HCEC 1CT (cell line): Measurements from ENCODE around the gene PLAAT2.
A peak's percentile ranks its signal among the peaks of the same experiment; 100 is the strongest.

Experiments used
- DNase-seq: peaks from one replicate; pipeline ENCODE4 v3.0.0-alpha.2; 2017

Gene PLAAT2

DNA sequence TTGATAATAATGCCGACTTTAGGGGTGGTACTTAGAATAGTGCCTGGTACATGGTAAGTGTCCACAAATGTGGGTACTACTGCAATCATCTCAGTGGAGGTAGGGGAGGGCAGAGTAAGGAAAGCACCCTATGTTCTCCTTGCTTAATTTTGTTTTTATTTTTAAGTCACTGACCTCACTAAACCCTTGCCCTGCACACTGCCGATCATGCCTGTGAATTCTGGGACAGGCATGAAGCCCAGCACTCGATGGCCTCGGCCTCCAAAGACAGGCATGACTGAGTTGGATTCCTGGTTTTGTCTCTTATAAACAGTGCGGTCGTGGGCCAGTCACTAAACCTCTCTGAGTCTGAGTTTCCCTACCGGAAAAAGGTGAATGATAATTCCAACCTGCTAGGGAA, 50.4 kb downstream of the PLAAT2 start:
- no peak for DNase-seq

DNA sequence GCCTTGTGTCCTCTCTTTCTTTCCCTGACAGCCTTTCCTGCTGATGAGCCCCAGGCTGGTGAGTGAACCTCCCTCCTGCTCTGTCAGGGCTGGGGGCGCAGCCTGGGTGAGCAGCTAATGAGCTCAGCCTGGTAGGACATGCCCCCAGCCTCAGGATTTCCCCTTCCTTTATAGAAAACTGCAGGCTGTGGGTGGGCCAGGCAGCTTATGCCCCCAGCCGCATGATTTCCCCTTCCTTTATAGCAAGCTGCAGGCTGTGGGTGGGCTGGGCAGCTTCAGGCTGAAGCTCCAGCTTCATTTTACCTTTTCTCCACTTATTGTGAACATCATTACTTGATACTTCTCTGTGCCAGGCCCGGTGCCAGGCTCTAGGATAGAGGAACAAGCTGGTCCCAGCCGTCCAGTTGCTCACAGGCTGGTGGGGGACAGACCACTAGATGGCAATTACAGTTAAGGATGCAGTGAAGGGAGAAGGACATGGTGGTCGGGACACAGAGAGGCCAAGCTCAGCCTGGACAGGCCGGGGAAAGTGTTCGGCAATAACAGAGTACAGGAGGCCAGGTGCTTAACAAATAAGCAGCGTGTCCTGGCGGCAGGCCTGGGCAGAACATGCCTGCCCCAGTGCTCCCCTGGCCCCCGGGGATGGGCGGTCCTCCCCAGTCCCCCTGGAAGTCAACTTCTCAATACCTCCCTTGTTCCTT, 52.0 kb downstream of the PLAAT2 start:
- no peak for DNase-seq

GRCh38 chr11:63510360-63511047, 52.7 kb downstream of the PLAAT2 start:
- DNase-seq = peak; percentile 28

- no peak for DNase-seq
Measured at GRCh38 chr11:63508745-63509144, 54.4 kb downstream of the PLAAT2 start.

- DNase-seq = no peak
Measured at GRCh38 chr11:63508009-63508408, 55.2 kb downstream of the PLAAT2 start.

DNA sequence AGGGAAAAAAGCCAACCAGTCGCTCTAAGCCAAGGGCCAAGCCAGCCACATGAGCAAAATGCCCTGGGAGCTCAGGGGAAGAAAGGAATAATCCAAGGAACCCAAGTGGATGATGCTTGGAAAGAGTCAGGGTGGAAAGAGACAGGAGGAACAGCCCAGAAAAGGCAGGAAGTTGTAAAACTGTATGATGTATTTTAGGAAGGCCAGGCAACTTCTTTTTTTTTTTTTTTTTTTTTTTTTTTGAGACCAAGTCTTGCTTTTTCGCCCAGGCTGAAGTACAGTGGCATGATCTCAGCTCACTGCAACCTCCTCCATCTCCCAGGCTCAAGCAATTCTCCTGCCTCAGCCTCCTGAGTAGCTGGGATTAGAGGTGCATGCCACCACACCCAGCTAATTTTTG, 55.7 kb downstream of the PLAAT2 start:
- no peak for DNase-seq

- DNase-seq = no peak
Measured at GRCh38 chr11:63506876-63507275, 56.3 kb downstream of the PLAAT2 start.

GRCh38 chr11:63505857-63506528, 57.2 kb downstream of the PLAAT2 start, which contains the start of gene LGALS12:
TSS of gene LGALS12 (plus strand) at chr11:63506084. CDS start at chr11:63506459, 375 bp downstream.
- no peak for DNase-seq

GRCh38 chr11:63504933-63505586, 58.1 kb downstream of the PLAAT2 start:
- no peak for DNase-seq

DNA sequence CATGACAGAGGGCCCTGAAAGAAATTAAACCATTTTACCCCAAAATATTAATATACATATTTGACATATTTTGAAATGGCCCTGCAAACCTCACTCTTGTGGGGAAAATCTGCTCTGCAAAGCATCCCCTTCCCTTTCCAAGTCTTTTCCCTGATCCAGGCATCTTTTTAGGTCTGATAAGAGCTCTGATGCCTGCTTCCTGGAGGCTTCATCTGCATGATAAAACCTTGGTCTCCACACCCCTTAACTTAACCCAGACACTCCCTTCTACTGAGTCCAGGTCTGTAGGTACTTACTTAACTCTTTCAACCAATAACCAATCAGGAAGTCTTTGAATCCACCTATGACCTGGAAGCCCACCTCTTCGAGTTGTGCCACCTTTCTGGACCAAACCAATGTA, 59.1 kb downstream of the PLAAT2 start:
- no peak for DNase-seq

- no peak for DNase-seq
Measured at GRCh38 chr11:63503492-63503891, 59.7 kb downstream of the PLAAT2 start.
